Kidney epithelial cell (primary cell): Measurements from ENCODE around the gene VRK3. TPM values are rescaled to one million over a fixed set of nuclear protein-coding genes. Genes with fewer than 3 reads are reported as not detected.
"Not testable (repeated sequence)": the region's sequence is repeated elsewhere in the genome, so short reads cannot be mapped to it uniquely, and the experiment has no call there.

Source experiments
- DNase-seq: peaks from one replicate; pipeline ENCODE4 v3.0.0-alpha.2; 2010; ENCODE audit warnings: low read depth
- H3K27me3 ChIP-seq: 2 replicates; pipeline ENCODE4 v1.6.0; 2011; ENCODE audit warnings: low read length; ENCODE audit not compliant: control insufficient read depth, insufficient read depth
- H3K36me3 ChIP-seq: 2 replicates; pipeline ENCODE4 v1.5.1; 2011; ENCODE audit warnings: low read length; ENCODE audit not compliant: control insufficient read depth, insufficient read depth
- H3K4me3 ChIP-seq: 2 replicates; pipeline ENCODE4 v1.5.1; 2011; ENCODE audit warnings: low read depth, mild to moderate bottlenecking, control low read depth, low read length
- total RNA-seq: library from RNA; depleted of rRNA; stranded (reverse); fragments of >200 nt; gene quantifications from 2 replicates; pipeline ENCODE4 v1.2.3, GENCODE V29; 2015
- TF ChIP-seq, protein P1 (sequence below): IDR thresholded peaks from 2 replicates; pipeline ENCODE4 v1.5.1; 2011; ENCODE audit warnings: mild to moderate bottlenecking, moderate library complexity, low read length, control low read depth, inconsistent platforms; ENCODE audit not compliant: insufficient read depth, poor library complexity, severe bottlenecking

VRK3 gene, protein sequence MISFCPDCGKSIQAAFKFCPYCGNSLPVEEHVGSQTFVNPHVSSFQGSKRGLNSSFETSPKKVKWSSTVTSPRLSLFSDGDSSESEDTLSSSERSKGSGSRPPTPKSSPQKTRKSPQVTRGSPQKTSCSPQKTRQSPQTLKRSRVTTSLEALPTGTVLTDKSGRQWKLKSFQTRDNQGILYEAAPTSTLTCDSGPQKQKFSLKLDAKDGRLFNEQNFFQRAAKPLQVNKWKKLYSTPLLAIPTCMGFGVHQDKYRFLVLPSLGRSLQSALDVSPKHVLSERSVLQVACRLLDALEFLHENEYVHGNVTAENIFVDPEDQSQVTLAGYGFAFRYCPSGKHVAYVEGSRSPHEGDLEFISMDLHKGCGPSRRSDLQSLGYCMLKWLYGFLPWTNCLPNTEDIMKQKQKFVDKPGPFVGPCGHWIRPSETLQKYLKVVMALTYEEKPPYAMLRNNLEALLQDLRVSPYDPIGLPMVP
- total RNA-seq: 20.5 and 43.4 TPM in 2 replicates

DNA sequence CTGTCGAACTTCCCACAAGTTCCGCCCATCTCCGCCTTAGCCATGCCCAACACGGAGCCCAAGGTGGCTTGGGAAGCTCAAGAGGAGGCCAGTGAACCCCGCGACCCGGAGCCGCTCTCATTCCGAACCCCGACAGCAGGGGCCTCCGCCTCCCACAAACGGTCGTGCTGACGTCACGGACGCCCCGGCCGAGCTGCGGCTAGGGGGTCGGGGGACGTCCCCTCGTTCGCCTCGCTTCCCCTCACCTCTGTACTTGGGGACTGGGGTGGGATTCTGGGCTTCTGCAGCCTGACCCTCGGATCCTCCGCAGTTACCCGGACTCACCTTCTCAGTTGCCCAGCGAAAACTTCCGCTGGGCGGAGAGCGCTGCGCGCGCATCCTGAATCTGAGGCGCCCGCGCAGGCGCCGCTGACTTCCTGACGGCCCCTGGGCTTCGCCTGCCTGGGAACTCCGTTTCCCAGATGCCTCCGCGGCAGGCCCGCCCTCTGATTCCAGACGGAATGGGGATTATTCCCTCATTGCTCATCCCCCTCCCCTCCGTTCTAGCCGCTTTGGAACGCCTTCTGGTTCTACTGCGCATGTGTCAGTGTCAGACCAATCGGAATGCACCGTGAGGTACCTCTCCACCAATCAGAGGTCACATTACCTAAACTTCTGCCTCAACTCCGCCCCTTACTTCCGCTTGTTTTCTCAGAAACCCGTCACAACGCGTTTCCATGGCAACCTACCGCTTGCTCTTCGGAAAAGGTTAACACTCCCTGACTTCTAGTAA lies at the start of gene VRK3:
Gene VRK3 (minus strand): TSS at position 351 of the 772 bp plus-strand sequence. CDS start 9,210 bp downstream, outside the sequence.
- peak; percentile 98 for DNase-seq
- Histone ChIP-seq H3K27me3 (no peaks in the 10 kb centered on the region), H3K36me3 (no peaks in the 10 kb centered on the region), H3K4me3 (peak within 1 kb of the TSS; percentile 96)
- TF ChIP-seq, protein P1, sequence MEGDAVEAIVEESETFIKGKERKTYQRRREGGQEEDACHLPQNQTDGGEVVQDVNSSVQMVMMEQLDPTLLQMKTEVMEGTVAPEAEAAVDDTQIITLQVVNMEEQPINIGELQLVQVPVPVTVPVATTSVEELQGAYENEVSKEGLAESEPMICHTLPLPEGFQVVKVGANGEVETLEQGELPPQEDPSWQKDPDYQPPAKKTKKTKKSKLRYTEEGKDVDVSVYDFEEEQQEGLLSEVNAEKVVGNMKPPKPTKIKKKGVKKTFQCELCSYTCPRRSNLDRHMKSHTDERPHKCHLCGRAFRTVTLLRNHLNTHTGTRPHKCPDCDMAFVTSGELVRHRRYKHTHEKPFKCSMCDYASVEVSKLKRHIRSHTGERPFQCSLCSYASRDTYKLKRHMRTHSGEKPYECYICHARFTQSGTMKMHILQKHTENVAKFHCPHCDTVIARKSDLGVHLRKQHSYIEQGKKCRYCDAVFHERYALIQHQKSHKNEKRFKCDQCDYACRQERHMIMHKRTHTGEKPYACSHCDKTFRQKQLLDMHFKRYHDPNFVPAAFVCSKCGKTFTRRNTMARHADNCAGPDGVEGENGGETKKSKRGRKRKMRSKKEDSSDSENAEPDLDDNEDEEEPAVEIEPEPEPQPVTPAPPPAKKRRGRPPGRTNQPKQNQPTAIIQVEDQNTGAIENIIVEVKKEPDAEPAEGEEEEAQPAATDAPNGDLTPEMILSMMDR: no peak

GRCh38 chr19:50068382-50068781 lies 43.2 kb upstream of the VRK3 start:
- not testable (repeated sequence) for H3K27me3 ChIP-seq, H3K4me3 ChIP-seq, H3K36me3 ChIP-seq, DNase-seq

GRCh38 chr19:50067575-50067974 lies 42.4 kb upstream of the VRK3 start:
- no peak overlapping the region for H3K4me3 ChIP-seq
- no peaks in the 10 kb centered on the region for H3K36me3 ChIP-seq
- TF ChIP-seq, protein P1: no peak
- DNase-seq: no peak
- no peaks in the 10 kb centered on the region for H3K27me3 ChIP-seq

GRCh38 chr19:50065938-50066337 lies 40.8 kb upstream of the VRK3 start:
- no peak for DNase-seq
- no peak overlapping the region for H3K4me3 ChIP-seq
- TF ChIP-seq, protein P1: no peak
- H3K36me3 ChIP-seq: no peaks in the 10 kb centered on the region
- H3K27me3 ChIP-seq: no peaks in the 10 kb centered on the region

- H3K36me3 ChIP-seq: no peaks in the 10 kb centered on the region
- no peaks in the 10 kb centered on the region for H3K27me3 ChIP-seq
- TF ChIP-seq, protein P1: no peak
- DNase-seq: no peak
- no peak overlapping the region for H3K4me3 ChIP-seq
These were observed 36.5 kb upstream of the VRK3 start for GRCh38 chr19:50061650-50062049.

GRCh38 chr19:50060107-50060506 lies 34.9 kb upstream of the VRK3 start:
- TF ChIP-seq, protein P1: no peak
- no peaks in the 10 kb centered on the region for H3K27me3 ChIP-seq
- no peak for DNase-seq
- H3K4me3 ChIP-seq: no peak overlapping the region
- no peaks in the 10 kb centered on the region for H3K36me3 ChIP-seq
